ENCODE data around the gene FSD2.

GRCh38 chr15:82768414-82769054 lies 37.3 kb downstream of the FSD2 start:
- TF ChIP-seq POLR2A (IDR thresholded peaks at IDR 0.05; ENCODE audit: low read length) (no peak), GATA1 (IDR thresholded peaks at IDR 0.05; ENCODE audit: low read depth, low read length) (no peak)
